Measurements from ENCODE around the gene RNGTT.
"Not testable (repeated sequence)": the region's sequence is repeated elsewhere in the genome, so short reads cannot be mapped to it uniquely, and the experiment has no call there.

RNGTT gene

GRCh38 chr6:88785478-88785877 is 177.9 kb downstream of the RNGTT start:
- no peak for FAIRE-seq

DNA sequence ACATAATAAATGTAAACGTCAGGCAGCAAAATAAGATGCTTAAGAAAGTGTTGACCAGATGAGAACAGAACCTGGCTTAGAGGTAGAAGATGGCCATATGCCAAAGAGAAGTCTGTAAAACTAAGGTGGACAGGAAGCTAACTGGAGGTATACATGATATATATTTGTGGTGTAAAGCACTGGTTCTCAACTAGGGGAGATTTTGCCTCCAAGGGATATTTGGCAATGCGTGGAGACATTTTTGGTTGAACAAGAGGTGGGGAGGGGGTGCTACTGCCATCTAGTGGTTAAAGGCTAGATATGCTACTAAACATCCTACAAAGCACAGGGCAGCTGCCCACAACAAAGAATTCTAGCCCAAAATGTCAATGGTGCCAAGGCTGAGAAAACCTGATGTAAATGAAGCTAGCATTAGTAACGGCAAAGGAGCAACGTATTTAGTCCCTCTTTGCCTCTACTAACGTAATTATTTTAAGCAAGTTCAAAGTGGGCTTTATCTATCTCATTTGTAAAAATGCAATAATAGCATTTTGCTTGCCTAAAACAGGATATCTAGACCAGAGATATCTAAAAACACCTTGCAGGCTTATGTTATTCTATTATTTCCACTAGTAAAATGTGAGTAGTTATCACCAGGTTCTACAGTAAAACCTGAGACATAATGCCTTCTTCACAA is 182.6 kb downstream of the RNGTT start:
- no peak for FAIRE-seq

- no peak for FAIRE-seq
Observed at GRCh38 chr6:88775866-88776571, 187.4 kb downstream of the RNGTT start.

DNA sequence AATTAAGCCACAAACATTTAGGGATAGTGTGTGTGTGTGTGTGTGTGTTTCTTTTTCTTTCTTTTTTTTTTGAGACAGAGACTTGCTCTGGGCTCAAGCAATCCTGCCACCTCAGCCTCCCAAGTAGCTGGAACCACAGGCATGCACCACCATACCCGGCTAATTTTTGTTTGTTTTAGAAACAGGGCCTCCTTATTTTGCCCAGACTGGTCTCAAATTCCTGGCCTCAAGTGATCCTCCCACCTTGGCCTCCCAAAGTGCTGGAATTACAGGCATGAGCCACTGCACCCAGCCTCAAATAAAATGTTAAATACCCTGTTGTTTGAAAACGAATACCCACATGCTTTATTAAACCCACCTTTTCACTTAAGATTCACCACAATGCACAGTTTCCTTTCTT is 195.3 kb downstream of the RNGTT start:
- FAIRE-seq, result not testable (repeated sequence)

DNA sequence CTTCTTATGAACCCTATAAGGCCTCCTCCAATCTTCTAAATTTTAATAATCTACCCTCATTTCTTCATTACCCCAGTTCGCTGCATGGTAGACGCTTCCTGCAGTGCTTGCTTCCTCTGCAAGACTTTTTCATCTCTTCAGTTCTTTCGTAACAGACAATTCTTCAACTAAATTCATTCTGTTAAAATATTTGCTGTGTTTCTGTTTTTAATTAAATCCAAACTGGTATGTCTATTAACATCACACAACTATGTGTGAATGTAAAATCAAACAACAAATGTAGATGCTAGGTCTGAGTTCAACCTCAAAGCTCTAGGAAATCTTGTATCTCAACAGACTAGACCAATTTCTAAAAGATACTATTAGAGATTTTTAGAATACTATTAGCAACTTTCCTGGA is 199.3 kb downstream of the RNGTT start:
- FAIRE-seq, result no peak

DNA sequence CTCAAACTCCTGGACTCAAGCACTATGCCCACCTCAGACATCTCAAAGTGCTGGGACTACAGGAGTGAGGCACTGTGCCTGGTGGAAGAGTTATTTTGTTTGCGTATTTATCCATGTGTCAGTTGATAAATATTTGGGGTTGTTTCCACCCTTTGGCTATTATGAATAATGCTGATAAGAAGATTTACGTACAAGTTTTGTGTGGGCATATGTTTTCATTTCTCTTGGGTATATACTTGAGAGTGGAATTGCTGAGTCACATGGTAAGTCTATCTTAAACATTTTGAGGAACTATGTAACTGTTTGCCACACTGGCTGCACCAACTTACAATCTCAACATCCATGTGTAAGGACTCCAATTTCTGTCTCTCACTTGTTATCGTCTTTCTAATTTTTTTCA is 200.3 kb downstream of the RNGTT start:
- no peak for FAIRE-seq

- FAIRE-seq, result no peak
Observed at GRCh38 chr6:88761237-88762031, 202.0 kb downstream of the RNGTT start.

DNA sequence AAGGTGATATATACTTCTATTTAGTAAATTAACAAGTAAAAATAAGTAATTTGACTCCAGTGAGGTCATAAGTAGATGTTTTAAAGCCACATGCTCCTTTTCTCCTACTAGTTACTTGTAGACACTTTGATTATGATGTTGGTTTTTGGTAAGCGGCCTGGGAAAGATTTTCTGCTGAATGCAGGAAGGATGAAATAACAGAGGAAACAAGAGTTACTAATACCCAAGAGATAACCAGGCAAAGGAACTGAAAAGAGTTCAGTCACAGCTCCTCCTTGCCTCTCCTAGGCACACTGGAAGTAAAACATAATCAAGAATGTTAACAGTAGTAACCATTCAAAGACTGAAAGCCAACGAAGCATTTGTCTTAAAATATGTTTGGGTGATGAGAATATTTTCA is 203.3 kb downstream of the RNGTT start:
- FAIRE-seq, result no peak

- no peak for FAIRE-seq
Observed at GRCh38 chr6:88750936-88751335, 212.5 kb downstream of the RNGTT start.

DNA sequence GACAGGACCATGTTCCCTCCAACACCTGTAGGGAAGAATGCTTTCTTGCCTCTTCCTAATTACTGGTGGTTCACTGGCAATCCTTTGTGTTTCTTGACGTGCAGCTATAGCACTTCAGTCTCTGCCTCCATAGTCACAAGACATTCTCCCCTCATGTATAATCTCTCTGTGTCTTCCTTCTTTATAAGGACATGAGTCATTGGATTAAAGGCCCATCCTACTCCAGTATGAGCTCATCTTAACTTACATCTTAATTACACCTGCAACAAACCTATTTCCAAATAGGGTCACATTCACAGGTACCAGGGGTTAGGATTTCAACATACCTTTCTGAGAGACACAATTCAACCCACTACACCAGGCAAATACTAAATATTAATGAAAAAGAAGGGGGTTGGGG is 213.6 kb downstream of the RNGTT start:
- FAIRE-seq, result no peak

DNA sequence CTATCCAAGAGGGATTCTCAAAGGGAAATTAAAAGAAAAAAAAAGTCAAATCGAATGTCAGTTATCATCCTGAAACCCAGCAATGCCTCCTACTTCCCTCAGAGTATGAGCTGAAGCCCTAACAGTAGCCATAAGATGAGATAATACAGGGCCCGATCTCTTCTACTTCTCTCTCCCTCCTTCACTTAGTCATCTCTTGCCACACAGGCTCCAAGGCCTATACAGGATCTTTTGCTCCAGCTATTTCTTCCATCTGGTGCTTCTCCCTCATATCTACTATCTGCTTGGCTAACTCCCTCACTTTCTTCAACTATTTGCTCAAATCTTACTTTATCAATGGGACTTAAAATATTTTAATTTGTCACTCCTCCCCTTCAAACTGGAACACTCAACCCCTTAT is 215.3 kb downstream of the RNGTT start:
- no peak for FAIRE-seq

DNA sequence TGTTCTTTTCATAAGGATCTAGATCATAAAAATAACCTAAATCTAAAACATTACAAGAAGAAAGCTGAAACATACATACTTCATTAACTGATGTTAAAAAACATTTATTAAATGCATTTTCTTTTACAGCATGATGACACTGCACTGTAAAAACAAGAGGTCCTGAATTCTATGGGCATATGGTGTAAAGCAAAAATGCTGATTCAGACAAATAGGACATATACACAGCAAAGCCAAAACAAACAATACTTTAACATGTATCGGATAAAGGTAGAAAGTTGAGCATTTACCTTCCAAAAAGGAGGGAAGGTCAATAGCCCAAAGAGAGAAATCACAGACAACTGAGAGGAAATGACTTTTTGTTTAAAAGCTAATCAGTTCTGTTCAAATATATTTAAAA is 221.5 kb downstream of the RNGTT start:
- no peak for FAIRE-seq

- FAIRE-seq, result no peak
Observed at GRCh38 chr6:88741071-88741470, 222.3 kb downstream of the RNGTT start.

DNA sequence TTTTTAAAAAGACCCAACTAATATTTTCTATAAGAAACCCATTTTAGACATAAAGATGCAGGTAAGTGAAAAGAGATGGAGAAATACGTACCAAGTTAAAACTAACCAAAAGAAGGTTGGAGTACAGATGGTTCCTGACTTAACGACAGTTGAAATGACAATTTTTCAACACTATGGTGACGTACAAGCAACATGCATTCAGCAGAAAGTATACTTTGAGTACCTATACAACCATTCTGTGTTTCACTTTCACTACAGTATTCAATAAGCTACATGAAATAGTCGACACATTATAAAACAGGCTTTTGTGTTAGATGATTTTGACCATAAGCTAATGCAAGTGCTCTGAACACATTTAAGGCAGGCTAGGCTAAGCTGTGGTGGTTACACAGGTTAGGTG is 228.9 kb downstream of the RNGTT start:
- FAIRE-seq, result no peak

GRCh38 chr6:88730611-88731011 is 232.8 kb downstream of the RNGTT start:
- no peak for FAIRE-seq

GRCh38 chr6:88728756-88729155 is 234.7 kb downstream of the RNGTT start:
- FAIRE-seq, result no peak

DNA sequence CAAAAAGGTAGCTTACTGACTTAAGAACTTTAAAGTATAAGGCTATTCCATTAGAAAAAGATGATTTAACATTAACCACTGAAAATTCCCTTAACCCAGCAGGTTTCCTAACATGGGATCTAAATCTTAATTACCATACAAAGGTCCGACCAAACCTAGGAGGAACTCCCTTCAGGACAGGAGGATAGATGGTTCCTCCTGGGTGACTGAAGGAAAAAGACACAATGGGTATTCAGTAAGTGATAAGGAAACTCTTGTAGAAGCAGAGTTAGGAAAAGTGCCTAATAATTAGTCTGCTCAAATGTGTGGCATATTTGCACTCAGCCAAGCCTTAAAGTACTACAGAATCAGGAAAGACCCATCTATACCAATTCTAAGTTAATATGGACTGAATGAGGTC is 237.0 kb downstream of the RNGTT start:
- not testable (repeated sequence) for FAIRE-seq

- FAIRE-seq, result no peak
Observed at GRCh38 chr6:88725111-88725975, 238.1 kb downstream of the RNGTT start.

DNA sequence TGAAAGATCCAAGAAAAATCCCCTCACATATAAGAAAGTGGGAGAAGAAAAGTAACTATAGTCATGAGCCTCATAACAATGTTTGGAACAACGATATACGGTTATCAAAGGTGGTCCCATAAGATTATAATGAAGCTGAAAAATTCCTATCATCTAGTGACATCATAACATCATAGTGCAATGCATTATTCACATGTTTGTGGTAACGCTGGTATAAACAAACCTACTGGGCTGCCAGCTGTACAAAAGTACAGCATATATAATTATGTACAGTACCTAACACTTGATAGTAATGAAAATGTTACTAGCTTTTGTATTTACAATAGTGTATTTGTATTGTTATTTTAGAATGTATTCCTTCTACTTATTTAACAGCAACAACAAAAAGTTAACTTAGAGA is 240.7 kb downstream of the RNGTT start:
- no peak for FAIRE-seq

DNA sequence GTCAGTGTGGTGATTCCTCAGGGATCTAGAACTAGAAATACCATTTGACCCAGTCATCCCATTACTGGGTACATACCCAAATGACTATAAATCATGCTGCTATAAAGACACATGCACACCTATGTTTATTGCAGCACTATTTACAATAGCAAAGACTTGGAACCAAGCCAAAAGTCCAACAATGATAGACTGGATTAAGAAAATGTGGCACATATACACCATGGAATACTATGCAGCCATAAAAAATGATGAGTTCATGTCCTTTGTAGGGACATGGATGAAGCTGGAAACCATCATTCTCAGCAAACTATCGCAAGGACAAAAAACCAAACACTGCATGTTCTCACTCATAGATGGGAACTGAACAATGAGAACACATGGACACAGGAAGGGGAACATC is 247.0 kb downstream of the RNGTT start:
- FAIRE-seq, result not testable (repeated sequence)

- no peak for FAIRE-seq
Observed at GRCh38 chr6:88712243-88712936, 251.0 kb downstream of the RNGTT start.

DNA sequence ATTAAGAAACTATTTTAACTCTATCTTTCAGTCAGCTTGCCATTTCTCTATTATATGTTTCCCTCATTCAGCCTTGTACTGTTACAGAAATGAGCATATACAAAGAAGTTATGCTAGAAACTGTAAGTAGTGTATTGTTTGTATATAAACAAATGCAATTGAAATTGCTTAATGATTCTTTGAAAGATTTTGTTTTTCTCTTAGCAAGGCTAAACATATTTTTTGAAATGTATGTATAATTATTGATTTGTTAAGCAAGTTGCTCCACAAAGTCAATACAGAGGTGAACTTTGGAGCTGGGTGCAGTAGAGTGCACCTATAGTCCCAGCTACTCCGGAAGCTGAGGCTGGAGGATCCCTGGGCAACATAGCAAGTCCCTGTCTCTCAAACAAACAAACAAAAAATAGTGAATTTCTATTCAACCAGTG is 253.6 kb downstream of the RNGTT start:
- no peak for FAIRE-seq
